KMS-11 (cell line): ENCODE measurements around the gene RASSF8.

Source experiments
- H2AFZ ChIP-seq: fragments of 200-600 bp; sonication (generic); 2 replicates; pipeline ENCODE4 v1.6.1; 2016; ENCODE audit warnings: antibody characterized with exemption, mixed run types, low read depth
- H3K27ac ChIP-seq: fragments of 200-600 bp; sonication (generic); 2 replicates; pipeline ENCODE4 v1.6.1; 2016; ENCODE audit warnings: mild to moderate bottlenecking, mixed run types
- H3K27me3 ChIP-seq: fragments of 200-600 bp; sonication (generic); 2 replicates; pipeline ENCODE4 v1.6.1; 2017; ENCODE audit warnings: mild to moderate bottlenecking, low read depth, mixed run types, moderate library complexity; ENCODE audit not compliant: insufficient read depth
- H3K36me3 ChIP-seq: fragments of 200-600 bp; sonication (generic); 2 replicates; pipeline ENCODE4 v1.6.1; 2017; ENCODE audit warnings: mild to moderate bottlenecking, mixed run types; ENCODE audit not compliant: insufficient read depth
- H3K4me1 ChIP-seq: fragments of 200-600 bp; sonication (generic); 2 replicates; pipeline ENCODE4 v1.6.1; 2016; ENCODE audit warnings: mild to moderate bottlenecking, low read depth, mixed run types; ENCODE audit not compliant: poor library complexity, severe bottlenecking
- H3K4me2 ChIP-seq: fragments of 200-600 bp; sonication (generic); 2 replicates; pipeline ENCODE4 v1.7.0; 2016; ENCODE audit warnings: mild to moderate bottlenecking, mixed run types
- H3K4me3 ChIP-seq: fragments of 200-600 bp; sonication (generic); IDR thresholded peaks from 2 replicates; pipeline ENCODE4 v1.6.1; 2017; ENCODE audit warnings: low read depth, low read length, mixed read lengths; ENCODE audit not compliant: insufficient read depth
- H3K79me2 ChIP-seq: fragments of 200-600 bp; sonication (generic); 2 replicates; pipeline ENCODE4 v1.6.1; 2016; ENCODE audit warnings: low read depth, mixed run types; ENCODE audit not compliant: insufficient read depth
- H3K9ac ChIP-seq: fragments of 200-600 bp; sonication (generic); 2 replicates; pipeline ENCODE4 v1.6.1; 2016; ENCODE audit warnings: mild to moderate bottlenecking, mixed run types
- H4K20me1 ChIP-seq: fragments of 200-600 bp; sonication (generic); 2 replicates; pipeline ENCODE4 v1.6.1; 2016; ENCODE audit warnings: mild to moderate bottlenecking, mixed run types; ENCODE audit not compliant: insufficient read depth
- TF ChIP-seq, protein P1 (sequence below): fragments of 200-600 bp; sonication (generic); conservative IDR thresholded peaks from 2 replicates; pipeline ENCODE4 v1.6.1; 2017; ENCODE audit warnings: low read depth, mild to moderate bottlenecking, antibody characterized with exemption, low read length, moderate library complexity, mixed read lengths

RASSF8 gene

DNA sequence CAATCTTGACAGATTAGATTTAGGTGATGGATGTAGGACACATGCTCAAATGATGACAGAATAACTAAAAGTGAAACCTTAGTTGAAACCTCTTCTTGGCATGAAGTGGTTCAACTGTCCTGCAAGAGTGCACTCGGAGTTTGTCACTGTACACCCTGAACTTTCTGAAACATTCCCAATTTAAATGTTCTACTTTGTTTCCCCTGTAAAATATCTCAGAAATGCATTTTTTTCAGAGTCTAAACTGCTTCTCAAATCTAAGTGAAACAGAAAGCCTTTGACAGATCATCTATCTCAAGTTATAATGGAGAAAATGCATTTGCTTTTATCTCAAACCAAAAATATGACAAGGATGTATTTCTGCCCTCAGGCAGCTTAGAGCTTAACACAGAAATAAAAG lies 100.3 kb downstream of the RASSF8 start:
- H3K36me3 ChIP-seq = no peaks in the 10 kb centered on the region
- H3K27me3 ChIP-seq = no peaks in the 10 kb centered on the region
- peaks cover 4% of the 10 kb centered on the region for H3K4me1 ChIP-seq
- no peak overlapping the region for H3K4me2 ChIP-seq
- no peak overlapping the region for H3K27ac ChIP-seq
- no peaks in the 10 kb centered on the region for H3K79me2 ChIP-seq
- no peaks in the 10 kb centered on the region for H4K20me1 ChIP-seq
- TF ChIP-seq, protein P1, sequence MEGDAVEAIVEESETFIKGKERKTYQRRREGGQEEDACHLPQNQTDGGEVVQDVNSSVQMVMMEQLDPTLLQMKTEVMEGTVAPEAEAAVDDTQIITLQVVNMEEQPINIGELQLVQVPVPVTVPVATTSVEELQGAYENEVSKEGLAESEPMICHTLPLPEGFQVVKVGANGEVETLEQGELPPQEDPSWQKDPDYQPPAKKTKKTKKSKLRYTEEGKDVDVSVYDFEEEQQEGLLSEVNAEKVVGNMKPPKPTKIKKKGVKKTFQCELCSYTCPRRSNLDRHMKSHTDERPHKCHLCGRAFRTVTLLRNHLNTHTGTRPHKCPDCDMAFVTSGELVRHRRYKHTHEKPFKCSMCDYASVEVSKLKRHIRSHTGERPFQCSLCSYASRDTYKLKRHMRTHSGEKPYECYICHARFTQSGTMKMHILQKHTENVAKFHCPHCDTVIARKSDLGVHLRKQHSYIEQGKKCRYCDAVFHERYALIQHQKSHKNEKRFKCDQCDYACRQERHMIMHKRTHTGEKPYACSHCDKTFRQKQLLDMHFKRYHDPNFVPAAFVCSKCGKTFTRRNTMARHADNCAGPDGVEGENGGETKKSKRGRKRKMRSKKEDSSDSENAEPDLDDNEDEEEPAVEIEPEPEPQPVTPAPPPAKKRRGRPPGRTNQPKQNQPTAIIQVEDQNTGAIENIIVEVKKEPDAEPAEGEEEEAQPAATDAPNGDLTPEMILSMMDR = no peak
- no peak overlapping the region for H3K4me3 ChIP-seq
- H2AFZ ChIP-seq = no peak overlapping the region
- H3K9ac ChIP-seq = no peak overlapping the region

DNA sequence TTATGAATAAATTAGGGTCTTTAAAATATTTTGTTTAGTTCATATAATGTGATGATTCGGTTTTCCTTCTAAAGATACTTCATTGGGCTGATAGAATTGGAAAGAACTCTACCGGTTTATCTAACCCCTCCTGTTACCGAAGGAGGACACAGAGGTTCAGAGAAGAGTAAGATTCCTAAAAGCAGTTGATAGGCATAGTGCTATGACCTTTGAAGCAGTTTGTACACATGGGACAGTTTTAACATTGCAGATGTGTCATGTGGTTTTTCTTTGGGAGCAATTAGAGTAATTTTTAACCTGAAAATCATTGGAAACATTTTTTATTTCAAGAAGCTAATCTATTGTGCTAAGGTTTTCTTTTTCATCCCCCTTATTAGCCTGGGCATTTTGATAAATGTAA lies 103.5 kb downstream of the RASSF8 start:
- H2AFZ ChIP-seq = no peak overlapping the region
- no peaks in the 10 kb centered on the region for H3K27me3 ChIP-seq
- H4K20me1 ChIP-seq = no peaks in the 10 kb centered on the region
- H3K27ac ChIP-seq = no peak overlapping the region
- TF ChIP-seq, protein P1 = no peak
- H3K4me2 ChIP-seq = no peak overlapping the region
- H3K79me2 ChIP-seq = no peaks in the 10 kb centered on the region
- no peaks in the 10 kb centered on the region for H3K36me3 ChIP-seq
- peaks cover 4% of the 10 kb centered on the region for H3K4me1 ChIP-seq
- H3K9ac ChIP-seq = no peak overlapping the region
- no peak overlapping the region for H3K4me3 ChIP-seq

DNA sequence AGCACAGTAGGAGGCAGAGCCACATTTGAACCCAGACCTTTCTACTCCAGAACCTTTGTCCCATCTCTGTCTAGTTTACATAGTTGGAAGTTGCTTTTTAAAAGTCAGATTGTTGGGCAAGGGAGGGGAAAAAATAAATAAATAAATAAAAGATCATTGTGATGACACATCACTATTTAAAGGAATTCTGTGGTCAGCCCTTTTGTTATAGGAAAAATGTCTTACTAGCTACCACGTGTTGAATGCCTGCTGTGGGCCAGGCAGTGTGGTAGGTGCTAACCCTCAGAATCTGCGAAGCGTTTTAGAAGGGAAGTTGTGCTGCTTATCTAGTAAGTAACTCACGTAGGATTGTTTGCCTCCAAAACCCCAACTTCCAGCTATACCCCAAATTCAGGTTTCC lies 104.1 kb downstream of the RASSF8 start:
- no peak overlapping the region for H3K9ac ChIP-seq
- TF ChIP-seq, protein P1 = no peak
- no peak overlapping the region for H3K27ac ChIP-seq
- no peak overlapping the region for H3K4me2 ChIP-seq
- H3K27me3 ChIP-seq = no peaks in the 10 kb centered on the region
- no peaks in the 10 kb centered on the region for H3K79me2 ChIP-seq
- H3K4me1 ChIP-seq = peaks cover 4% of the 10 kb centered on the region
- H3K36me3 ChIP-seq = no peaks in the 10 kb centered on the region
- H3K4me3 ChIP-seq = no peak overlapping the region
- no peak overlapping the region for H2AFZ ChIP-seq
- no peaks in the 10 kb centered on the region for H4K20me1 ChIP-seq

DNA sequence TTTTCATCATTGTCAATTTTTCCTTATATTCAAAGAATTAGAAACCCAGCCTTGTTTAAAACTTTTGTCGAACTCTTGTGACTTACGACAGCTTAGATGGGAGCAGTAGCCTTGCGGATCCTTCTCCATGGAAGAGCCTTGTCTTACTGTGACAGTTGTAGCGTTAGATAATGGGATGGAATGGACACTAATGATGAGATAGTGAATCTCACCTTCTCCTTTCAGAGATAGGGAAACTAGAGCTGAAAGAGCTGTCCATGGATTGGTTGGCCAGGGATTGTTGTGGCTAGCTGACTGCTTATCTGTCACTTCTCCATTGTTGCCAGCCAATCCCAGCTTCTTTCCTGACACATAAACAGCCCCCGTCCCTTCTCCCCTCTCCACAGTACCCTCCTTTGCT lies 107.0 kb downstream of the RASSF8 start:
- no peaks in the 10 kb centered on the region for H3K36me3 ChIP-seq
- H3K27ac ChIP-seq = no peak overlapping the region
- no peak overlapping the region for H3K4me3 ChIP-seq
- H2AFZ ChIP-seq = no peak overlapping the region
- H3K27me3 ChIP-seq = no peaks in the 10 kb centered on the region
- H3K4me2 ChIP-seq = no peak overlapping the region
- H3K4me1 ChIP-seq = no peaks in the 10 kb centered on the region
- TF ChIP-seq, protein P1 = no peak
- H3K79me2 ChIP-seq = no peaks in the 10 kb centered on the region
- no peak overlapping the region for H3K9ac ChIP-seq
- no peaks in the 10 kb centered on the region for H4K20me1 ChIP-seq

DNA sequence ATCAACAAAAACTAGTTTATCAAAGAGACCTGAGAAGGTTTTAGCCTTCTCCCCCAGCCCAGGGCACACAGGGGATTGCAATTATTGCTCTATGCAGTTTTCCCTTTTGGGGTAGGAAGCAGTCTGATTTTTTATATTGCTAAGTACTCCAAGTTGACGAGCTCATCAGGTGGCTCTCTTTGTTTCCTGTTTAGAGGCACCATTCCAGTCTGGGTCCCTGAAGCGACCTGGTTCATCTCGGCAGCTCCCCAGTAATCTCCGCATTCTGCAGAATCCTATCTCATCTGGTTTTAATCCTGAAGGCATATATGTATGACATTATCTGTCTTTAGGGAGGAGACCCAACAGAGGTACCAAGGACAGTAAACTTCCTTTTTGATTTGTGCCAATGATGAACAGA lies 110.0 kb downstream of the RASSF8 start:
- no peak overlapping the region for H3K4me2 ChIP-seq
- H4K20me1 ChIP-seq = no peaks in the 10 kb centered on the region
- TF ChIP-seq, protein P1 = no peak
- H3K79me2 ChIP-seq = no peaks in the 10 kb centered on the region
- no peak overlapping the region for H2AFZ ChIP-seq
- H3K9ac ChIP-seq = no peak overlapping the region
- no peaks in the 10 kb centered on the region for H3K27me3 ChIP-seq
- no peak overlapping the region for H3K27ac ChIP-seq
- H3K36me3 ChIP-seq = no peaks in the 10 kb centered on the region
- no peak overlapping the region for H3K4me3 ChIP-seq
- no peaks in the 10 kb centered on the region for H3K4me1 ChIP-seq
